ENCODE measurements around the gene DENND4A.

DNA sequence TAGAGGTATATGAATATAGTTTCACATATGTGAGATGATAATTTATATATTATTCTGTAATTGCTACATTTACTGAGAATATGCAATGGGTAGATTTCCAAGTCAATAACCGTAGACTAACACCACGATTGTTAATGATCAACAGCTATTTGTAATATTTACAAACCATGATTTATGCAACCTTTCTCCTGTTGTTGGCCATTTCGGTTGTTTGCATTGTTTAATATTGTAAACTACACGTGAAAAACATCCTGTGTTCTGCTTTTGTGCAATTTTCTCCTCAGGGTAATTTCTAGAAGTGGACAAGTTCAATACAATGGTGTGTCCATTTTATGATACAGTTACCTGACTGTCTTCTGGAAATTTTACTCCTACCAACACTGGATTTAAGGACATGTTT is 47.9 kb upstream of the DENND4A start:
- TF ChIP-seq, protein P1, sequence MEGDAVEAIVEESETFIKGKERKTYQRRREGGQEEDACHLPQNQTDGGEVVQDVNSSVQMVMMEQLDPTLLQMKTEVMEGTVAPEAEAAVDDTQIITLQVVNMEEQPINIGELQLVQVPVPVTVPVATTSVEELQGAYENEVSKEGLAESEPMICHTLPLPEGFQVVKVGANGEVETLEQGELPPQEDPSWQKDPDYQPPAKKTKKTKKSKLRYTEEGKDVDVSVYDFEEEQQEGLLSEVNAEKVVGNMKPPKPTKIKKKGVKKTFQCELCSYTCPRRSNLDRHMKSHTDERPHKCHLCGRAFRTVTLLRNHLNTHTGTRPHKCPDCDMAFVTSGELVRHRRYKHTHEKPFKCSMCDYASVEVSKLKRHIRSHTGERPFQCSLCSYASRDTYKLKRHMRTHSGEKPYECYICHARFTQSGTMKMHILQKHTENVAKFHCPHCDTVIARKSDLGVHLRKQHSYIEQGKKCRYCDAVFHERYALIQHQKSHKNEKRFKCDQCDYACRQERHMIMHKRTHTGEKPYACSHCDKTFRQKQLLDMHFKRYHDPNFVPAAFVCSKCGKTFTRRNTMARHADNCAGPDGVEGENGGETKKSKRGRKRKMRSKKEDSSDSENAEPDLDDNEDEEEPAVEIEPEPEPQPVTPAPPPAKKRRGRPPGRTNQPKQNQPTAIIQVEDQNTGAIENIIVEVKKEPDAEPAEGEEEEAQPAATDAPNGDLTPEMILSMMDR (IDR thresholded peaks at IDR 0.05): no peak
- no peak for TF ChIP-seq POLR2A (IDR thresholded peaks at IDR 0.05)

Data from tibial nerve (tissue), 3 donors.